H9 (cell line): ENCODE results near the gene IFT81. TPM values are rescaled to one million over a fixed set of nuclear protein-coding genes. Genes with fewer than 3 reads are reported as not detected.
A peak's percentile ranks its signal among the peaks of the same experiment; 100 is the strongest.

Experiments used
- DNase-seq: peaks from one replicate; pipeline ENCODE4 v3.0.0-alpha.2; 2017
- H2AFZ ChIP-seq: one replicate; pipeline ENCODE4 v1.6.1; 2013; ENCODE audit warnings: mild to moderate bottlenecking, low read length, control low read depth, moderate library complexity
- H2AK5ac ChIP-seq: 2 replicates; pipeline ENCODE4 v1.6.1; 2013; ENCODE audit warnings: low read length, control low read depth, mixed read lengths; ENCODE audit not compliant: insufficient read length
- H2BK120ac ChIP-seq: one replicate; pipeline ENCODE4 v1.6.1; 2013; ENCODE audit warnings: low read depth, mild to moderate bottlenecking, low read length, control low read depth, inconsistent platforms; ENCODE audit not compliant: poor library complexity, severe bottlenecking
- H2BK12ac ChIP-seq: 2 replicates; pipeline ENCODE4 v1.6.1; 2013; ENCODE audit warnings: low read length, control low read depth, mixed read lengths, low read depth; ENCODE audit not compliant: insufficient read length
- H2BK15ac ChIP-seq: 2 replicates; pipeline ENCODE4 v1.6.1; 2013; ENCODE audit warnings: low read depth, low read length, control low read depth
- H2BK20ac ChIP-seq: one replicate; pipeline ENCODE4 v1.6.1; 2013; ENCODE audit warnings: low read depth, mild to moderate bottlenecking, low read length, control low read depth, inconsistent platforms; ENCODE audit not compliant: poor library complexity, severe bottlenecking
- H2BK5ac ChIP-seq: 2 replicates; pipeline ENCODE4 v1.6.1; 2013; ENCODE audit warnings: low read length, control low read depth, mixed read lengths; ENCODE audit not compliant: insufficient read length
- H3K14ac ChIP-seq: 2 replicates; pipeline ENCODE4 v1.6.1; 2013; ENCODE audit warnings: low read length, control low read depth; ENCODE audit not compliant: insufficient read depth
- H3K18ac ChIP-seq: 2 replicates; pipeline ENCODE4 v1.6.1; 2013; ENCODE audit warnings: low read depth, mild to moderate bottlenecking, mixed read lengths, low read length, control low read depth; ENCODE audit not compliant: insufficient read length
- H3K23ac ChIP-seq: 2 replicates; pipeline ENCODE4 v1.6.1; 2013; ENCODE audit warnings: low read length, control low read depth, mixed read lengths, low read depth; ENCODE audit not compliant: insufficient read length
- H3K23me2 ChIP-seq: 2 replicates; pipeline ENCODE4 v1.6.1; 2013; ENCODE audit warnings: low read depth, mild to moderate bottlenecking, mixed read lengths, low read length, control low read depth; ENCODE audit not compliant: insufficient read length, poor library complexity, severe bottlenecking
- H3K27ac ChIP-seq: 2 replicates; pipeline ENCODE4 v1.5.1; 2013; ENCODE audit warnings: low read length, control low read depth, mixed read lengths, low read depth; ENCODE audit not compliant: insufficient read length
- H3K27me3 ChIP-seq: 2 replicates; pipeline ENCODE4 v1.6.1; 2013; ENCODE audit warnings: low read length, control low read depth, inconsistent platforms; ENCODE audit not compliant: insufficient read depth
- H3K4ac ChIP-seq: 2 replicates; pipeline ENCODE4 v1.6.1; 2013; ENCODE audit warnings: low read depth, mild to moderate bottlenecking, control low read depth, inconsistent platforms, low read length, moderate library complexity
- H3K4me1 ChIP-seq: 2 replicates; pipeline ENCODE4 v1.6.1; 2013; ENCODE audit warnings: low read length, control low read depth, inconsistent platforms; ENCODE audit not compliant: insufficient read depth
- H3K4me2 ChIP-seq: 2 replicates; pipeline ENCODE4 v1.6.1; 2013; ENCODE audit warnings: low read length, control low read depth, mixed read lengths; ENCODE audit not compliant: insufficient read length, insufficient read depth
- H3K56ac ChIP-seq: 2 replicates; pipeline ENCODE4 v1.6.1; 2013; ENCODE audit warnings: low read depth, mild to moderate bottlenecking, mixed read lengths, low read length, control low read depth; ENCODE audit not compliant: insufficient read length
- H3K79me1 ChIP-seq: 2 replicates; pipeline ENCODE4 v1.6.1; 2013; ENCODE audit warnings: low read depth, mild to moderate bottlenecking, moderate library complexity, low read length, control low read depth, inconsistent platforms; ENCODE audit not compliant: insufficient read depth, poor library complexity, severe bottlenecking
- H3K79me2 ChIP-seq: 2 replicates; pipeline ENCODE4 v1.6.1; 2013; ENCODE audit warnings: low read length, control low read depth, inconsistent platforms; ENCODE audit not compliant: insufficient read depth
- H3K9ac ChIP-seq: 2 replicates; pipeline ENCODE4 v1.6.1; 2013; ENCODE audit warnings: low read length, control low read depth, mixed read lengths; ENCODE audit not compliant: insufficient read length; ENCODE audit errors: extremely low read depth
- H3K9me3 ChIP-seq: one replicate; pipeline ENCODE4 v1.6.1; 2013; ENCODE audit warnings: low read depth, low read length, inconsistent platforms; ENCODE audit not compliant: control insufficient read depth
- H3T11ph ChIP-seq: one replicate; pipeline ENCODE4 v1.6.1; 2013; ENCODE audit warnings: mild to moderate bottlenecking, low read length, control low read depth, inconsistent platforms
- H4K20me1 ChIP-seq: one replicate; pipeline ENCODE4 v1.6.1; 2013; ENCODE audit not compliant: control insufficient read depth, insufficient read length, insufficient read depth
- H4K5ac ChIP-seq: 2 replicates; pipeline ENCODE4 v1.6.1; 2013; ENCODE audit warnings: low read depth, mild to moderate bottlenecking, mixed read lengths, low read length, control low read depth; ENCODE audit not compliant: insufficient read length
- H4K8ac ChIP-seq: replicated peaks from 2 replicates; pipeline ENCODE4 v1.6.1; 2013; ENCODE audit warnings: low read length, control low read depth, mixed read lengths, low read depth; ENCODE audit not compliant: insufficient read length
- H4K91ac ChIP-seq: 2 replicates; pipeline ENCODE4 v1.6.1; 2013; ENCODE audit warnings: low read depth, mild to moderate bottlenecking, moderate library complexity, mixed read lengths, low read length, control low read depth; ENCODE audit not compliant: insufficient read length
- H3K27ac Mint-ChIP-seq, 3 experiments: 2 replicates in 2 of 3; 3 replicates in 1 of 3; pipeline ENCODE4 v1.8.0; 2020 to 2021; ENCODE audit warnings: mixed read lengths in 3 of 3, mild to moderate bottlenecking in 1 of 3, moderate library complexity in 1 of 3
- H3K27me3 Mint-ChIP-seq: 2 replicates; pipeline ENCODE4 v1.8.0; 2021; ENCODE audit warnings: low read depth, mild to moderate bottlenecking, moderate library complexity, mixed read lengths
- H3K36me3 Mint-ChIP-seq, 3 experiments: 2 replicates in 2 of 3; 3 replicates in 1 of 3; pipeline ENCODE4 v1.8.0; 2020 to 2021; ENCODE audit warnings: low read depth in 3 of 3, mixed read lengths in 3 of 3; ENCODE audit not compliant: insufficient read depth in 1 of 3
- H3K4me1 Mint-ChIP-seq, 2 experiments: 2 replicates each; pipeline ENCODE4 v1.8.0; 2020; ENCODE audit warnings: mixed read lengths in 2 of 2
- H3K4me3 Mint-ChIP-seq, 2 experiments: 2 replicates in 1 of 2; 3 replicates in 1 of 2; pipeline ENCODE4 v1.8.0; 2020 to 2021; ENCODE audit warnings: mild to moderate bottlenecking in 2 of 2, mixed read lengths in 2 of 2, moderate library complexity in 1 of 2
- H3K9me3 Mint-ChIP-seq, 2 experiments: 2 replicates in 1 of 2; 3 replicates in 1 of 2; pipeline ENCODE4 v1.8.0; 2020; ENCODE audit warnings: mild to moderate bottlenecking in 2 of 2, mixed read lengths in 2 of 2, moderate library complexity in 1 of 2
- CTCF ChIP-seq: fragments of 200-600 bp; sonication (generic); conservative IDR thresholded peaks from 3 replicates; pipeline ENCODE4 v1.8.0; 2021; ENCODE audit warnings: antibody characterized with exemption, mild to moderate bottlenecking
- WGBS: extraction: QIAGEN DNeasy Blood & Tissue Kit; methylation state at CpG from one replicate; pipeline ENCODE4 v1.1.7; 2013; ENCODE audit warnings: missing lambda C conversion rate, low lambda C conversion rate, mixed read lengths; ENCODE audit not compliant: insufficient read length; ENCODE audit errors: extremely low coverage; 5-methylcytosine and 5-hydroxymethylcytosine counted together
- total RNA-seq: library from RNA; stranded (reverse); gene quantifications from 2 replicates; pipeline ENCODE4 v1.2.1, GENCODE V29; 2021

IFT81 gene
- total RNA-seq, 1 experiment from 2014 or later: 9.3 TPM

GRCh38 chr12:110111476-110112334, 12.5 kb upstream of the IFT81 start:
- Histone ChIP-seq H2BK5ac (no peak overlapping the region), H3K9me3 (no peaks in the 10 kb centered on the region), H4K20me1 (no peaks in the 10 kb centered on the region), H2BK12ac (no peak overlapping the region), H3K79me1 (no peaks in the 10 kb centered on the region), H2AFZ (no peak overlapping the region), H3K4ac (no peak overlapping the region), H2AK5ac (no peak overlapping the region), H3K79me2 (no peaks in the 10 kb centered on the region), H3K23me2 (no peaks in the 10 kb centered on the region), H3K18ac (no peak overlapping the region), H3K27me3 (no peaks in the 10 kb centered on the region), H3K4me2 (no peak overlapping the region), H4K91ac (no peak overlapping the region), H3K4me1 (peaks cover 2% of the 10 kb centered on the region; the same call in 1 of the 2 replicates), H3T11ph (no peak overlapping the region), H4K5ac (no peak overlapping the region), H3K14ac (no peak overlapping the region), H3K56ac (no peak overlapping the region), H2BK15ac (no peak overlapping the region), H2BK20ac (no peak overlapping the region), H3K23ac (no peak overlapping the region), H4K8ac (no peak overlapping the region), H3K27ac (no peak overlapping the region), H2BK120ac (no peak overlapping the region), H3K9ac (no peak overlapping the region)
- peak; percentile 14 for DNase-seq
- Mint-ChIP-seq H3K27me3 (no peaks in the 10 kb centered on the region; the same call in 1 of the 2 replicates), H3K9me3 (no peaks in the 10 kb centered on the region; a peak in 1 of 5 replicates), H3K36me3 (no peaks in the 10 kb centered on the region; a peak in 1 of 7 replicates), H3K4me1 (peaks cover 17 to 24% of the 10 kb centered on the region in 2 experiments), H3K27ac (no peak overlapping the region), H3K4me3 (no peak overlapping the region)
- WGBS: no CpG with 5 or more reads among the region's 4 CpGs
- TF ChIP-seq CTCF: no peak
